Eye (tissue), 1 donor: Measurements from ENCODE around the gene NTRK2.

Experiments used
- DNase-seq: peaks from one replicate; pipeline ENCODE4 v3.0.0-alpha.2; 2015

Gene NTRK2

DNA sequence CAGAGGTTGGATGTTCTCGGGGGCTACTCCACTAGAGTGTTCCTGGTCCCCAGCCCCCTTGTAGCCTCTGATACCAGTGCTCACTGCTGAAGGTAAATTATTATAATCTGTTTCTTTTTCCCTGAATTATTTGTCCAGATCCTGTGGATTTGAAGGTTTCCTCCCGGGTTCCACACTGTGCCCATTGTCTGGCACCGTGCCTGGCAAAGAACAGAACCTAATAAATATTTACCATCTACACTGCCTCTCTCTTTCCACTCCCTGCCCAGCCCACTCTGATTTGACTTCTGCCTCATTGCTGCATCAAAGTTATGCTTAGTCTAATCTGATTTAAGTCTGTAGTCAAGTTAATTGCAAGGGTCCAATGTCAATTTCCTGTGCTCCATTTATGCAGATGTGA, 322.9 kb downstream of the NTRK2 start:
- DNase-seq, result no peak

DNA sequence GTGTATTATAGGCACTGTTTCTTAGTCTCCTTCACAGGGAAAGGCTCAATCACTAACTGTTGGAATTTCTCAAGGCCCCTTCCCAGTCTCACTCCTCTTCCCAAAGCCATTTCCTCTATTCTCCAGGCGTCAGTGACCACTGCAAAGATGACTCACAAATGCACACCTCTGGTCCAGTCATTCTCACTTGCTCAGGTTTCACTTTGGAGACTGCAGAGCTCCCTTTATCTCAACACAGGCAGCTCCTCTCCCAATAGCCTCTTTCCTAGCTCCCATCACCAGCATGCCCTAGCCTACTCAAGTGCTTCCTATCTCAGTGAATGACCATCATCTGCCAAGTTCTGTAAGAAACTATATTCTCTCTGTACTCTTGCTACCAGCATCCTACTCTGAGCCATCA, 323.6 kb downstream of the NTRK2 start:
- DNase-seq, result no peak

DNA sequence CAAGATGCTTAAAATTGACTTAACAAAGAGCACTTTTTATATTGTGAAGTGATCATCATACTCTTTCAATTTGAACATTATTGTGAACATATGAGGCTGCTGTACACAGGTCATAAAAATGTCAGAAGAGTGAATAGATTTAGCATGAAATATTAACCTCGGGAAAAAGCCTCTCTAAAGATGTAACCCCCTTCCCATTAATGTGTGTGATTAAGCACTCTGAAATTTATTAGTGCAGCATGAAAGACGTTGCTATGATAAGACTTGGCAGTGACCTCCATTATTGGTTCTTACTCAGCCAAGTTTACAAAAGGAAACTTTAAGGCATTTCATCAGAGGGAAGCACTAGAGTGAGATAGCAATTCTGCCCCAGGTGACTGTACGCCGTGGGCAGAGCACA, 326.5 kb downstream of the NTRK2 start:
- peak; percentile 30 for DNase-seq

DNA sequence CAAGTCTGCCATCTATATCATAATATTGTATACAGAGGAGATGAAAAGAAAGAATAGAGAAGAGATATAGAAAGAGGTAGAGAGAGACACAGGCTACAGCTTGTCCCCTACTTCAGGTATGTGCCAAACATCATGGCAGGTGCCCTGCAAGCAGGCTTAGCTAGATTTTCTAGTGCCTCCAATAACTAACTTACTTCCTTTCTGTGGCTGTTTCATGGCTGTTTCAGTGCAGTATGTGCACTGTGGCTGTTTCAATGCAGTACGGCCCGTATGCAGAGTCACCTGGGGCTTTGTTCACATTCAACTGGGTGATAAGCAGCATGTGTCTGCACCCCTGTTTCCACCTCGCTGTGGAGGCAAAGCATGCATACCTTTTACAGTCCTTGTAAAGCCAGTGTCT, 327.2 kb downstream of the NTRK2 start:
- DNase-seq, result no peak

DNA sequence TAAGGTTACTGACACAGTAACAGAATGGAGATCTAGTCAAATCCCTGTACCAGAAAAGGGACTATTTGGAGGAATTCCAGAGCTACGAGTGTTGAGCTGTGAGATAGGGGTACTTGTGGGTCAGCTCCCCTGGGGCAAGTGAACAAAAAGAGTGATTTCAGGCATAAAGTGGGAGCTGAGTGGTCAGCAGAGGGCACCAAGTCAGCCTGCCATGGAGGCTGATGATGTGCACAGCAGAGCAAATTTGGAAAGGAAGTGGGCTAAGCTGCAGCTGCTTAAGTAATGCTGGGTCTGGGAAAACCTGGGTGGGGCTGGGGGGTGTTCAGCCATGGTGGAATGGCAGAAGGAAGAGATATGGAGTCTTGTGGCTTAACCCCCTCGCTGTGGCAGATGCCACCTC, 327.9 kb downstream of the NTRK2 start:
- no peak for DNase-seq

DNA sequence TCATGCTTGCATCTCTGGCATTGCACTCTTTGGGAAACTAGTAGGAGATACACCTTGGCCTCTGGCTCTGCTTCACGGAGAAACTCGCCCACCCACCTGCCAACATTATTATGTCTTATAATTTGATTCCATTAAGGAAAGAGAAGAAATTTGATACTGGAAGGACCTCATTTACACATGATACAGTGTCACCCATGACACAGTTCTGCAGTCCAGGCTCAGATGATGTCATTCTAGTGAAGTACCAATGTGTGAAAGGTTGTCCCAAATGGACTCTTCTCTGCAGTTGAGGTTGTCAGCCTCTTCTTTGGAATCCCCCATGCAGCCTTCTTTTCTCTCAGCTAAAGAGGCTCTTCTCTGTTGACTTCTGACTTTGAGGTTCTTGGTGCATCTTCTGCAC, 329.1 kb downstream of the NTRK2 start:
- DNase-seq, result no peak

DNA sequence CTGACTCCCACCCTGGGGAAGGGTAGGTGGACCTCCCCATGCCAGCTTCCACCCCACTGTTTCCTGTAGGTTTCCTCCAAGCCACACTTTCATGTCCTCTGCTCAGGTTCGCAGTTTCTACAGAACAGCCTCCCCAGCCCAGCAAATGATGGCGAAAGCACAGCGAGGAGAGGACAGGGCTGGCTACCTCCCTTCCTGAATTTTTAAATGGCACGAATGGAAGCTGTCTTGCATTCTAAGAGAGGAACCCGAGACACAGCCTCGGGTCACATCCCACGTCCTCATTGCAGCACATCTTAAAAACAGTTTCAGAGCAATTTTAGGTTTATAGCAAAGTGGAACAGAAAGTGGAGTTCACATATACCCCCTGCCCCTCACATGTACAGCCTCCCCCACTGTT, 330.3 kb downstream of the NTRK2 start:
- no peak for DNase-seq

DNA sequence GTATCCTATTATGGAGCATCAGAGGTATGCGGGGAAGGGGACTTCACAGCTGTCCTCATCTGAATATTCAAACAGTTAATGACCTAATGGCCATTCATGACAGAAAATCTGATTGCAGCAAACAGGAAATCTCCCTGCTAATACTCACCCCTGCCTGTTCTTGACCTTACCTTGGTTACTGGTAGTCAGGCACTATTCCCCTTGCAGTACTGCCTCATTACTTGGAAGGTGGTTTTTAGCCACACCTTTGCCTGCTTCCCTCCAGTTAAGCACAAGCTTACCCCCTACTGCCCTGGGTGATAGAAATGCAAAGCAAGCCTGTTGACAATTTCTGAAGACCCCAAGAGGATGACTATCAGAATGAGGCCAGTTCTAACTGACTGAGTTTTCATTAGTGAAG, 332.4 kb downstream of the NTRK2 start:
- no peak for DNase-seq

DNA sequence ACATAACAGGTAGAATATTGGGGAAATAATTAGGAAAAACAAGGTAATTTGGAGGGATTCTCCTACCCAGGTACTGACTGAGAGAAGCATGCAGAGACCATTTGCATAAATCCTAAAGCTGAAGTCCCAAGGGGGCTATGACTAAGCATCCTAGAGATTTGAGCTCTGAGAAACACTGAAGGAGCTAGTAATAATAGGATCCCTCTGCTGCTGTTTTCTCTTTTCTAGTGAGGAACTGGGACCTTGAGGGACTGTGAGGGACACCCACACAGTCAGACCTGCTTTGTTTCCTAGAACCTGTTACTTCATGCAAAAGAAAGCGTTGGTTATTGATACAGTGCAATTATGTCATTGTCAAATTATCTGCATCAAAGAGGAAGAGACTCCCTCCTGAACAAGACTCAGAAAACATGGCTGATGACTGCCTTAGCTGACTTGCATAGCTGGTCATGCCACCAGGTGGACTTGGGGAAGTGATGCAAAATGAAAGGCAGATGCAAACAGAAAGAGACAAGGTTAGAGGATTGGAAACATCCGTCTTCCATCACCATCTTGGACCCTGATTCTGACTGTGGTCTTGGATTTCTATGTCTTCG, 335.4 kb downstream of the NTRK2 start:
- DNase-seq, result no peak

DNA sequence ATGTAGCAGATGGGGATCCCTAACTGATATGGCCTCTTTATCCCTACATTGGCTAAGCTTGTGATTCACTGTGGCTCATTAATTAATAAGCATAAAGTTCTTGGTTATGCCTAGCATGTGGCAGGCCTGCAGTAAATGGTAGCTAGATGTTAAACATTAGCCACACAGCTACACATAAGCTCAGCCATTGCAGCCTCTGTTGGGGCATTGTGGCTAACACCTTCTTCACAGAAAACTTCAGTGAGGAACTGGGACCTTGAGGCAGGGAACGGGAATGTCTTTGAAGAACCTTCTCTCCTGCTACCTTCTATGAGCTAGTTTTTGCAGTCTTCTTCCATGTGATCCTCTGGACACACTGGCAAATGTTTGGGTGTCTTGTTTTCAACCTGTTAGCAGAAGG, 338.2 kb downstream of the NTRK2 start:
- DNase-seq, result no peak

DNA sequence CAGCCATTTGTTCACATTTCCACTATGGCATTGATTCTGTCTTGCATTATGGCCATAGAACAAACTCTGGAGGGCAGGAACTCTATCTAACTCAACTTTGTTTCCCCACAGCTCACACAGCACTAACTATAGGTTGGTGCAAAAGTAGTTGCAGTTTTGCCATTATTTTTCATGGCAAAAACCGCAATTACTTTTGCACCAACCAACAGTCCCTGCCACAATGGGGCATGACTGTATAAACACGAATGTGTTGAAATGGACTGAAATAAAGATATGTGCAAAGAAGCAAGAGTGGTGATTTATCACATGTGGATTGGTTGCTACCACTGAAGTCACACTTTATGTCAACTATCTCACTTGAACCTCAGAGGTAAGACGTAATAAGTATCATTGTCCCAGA, 338.7 kb downstream of the NTRK2 start:
- no peak for DNase-seq

DNA sequence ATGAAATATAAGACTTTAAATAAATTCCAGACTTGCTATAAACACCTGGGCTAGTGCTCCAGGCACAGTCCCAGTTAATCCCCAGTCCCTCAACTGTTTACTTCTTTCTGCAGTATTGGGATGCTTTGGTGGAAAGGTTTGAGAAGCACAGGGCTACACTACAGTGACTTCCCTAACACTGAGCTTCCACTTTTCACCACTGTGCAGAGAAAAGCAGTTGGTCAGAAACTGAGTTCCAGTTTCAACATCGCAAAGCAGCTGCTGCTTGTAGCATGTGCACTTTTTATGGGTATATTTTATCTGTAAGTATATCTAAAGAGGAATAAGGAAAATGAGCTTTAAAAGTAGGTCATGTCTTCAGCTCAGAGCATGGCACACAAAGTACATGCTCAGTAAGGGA, 339.7 kb downstream of the NTRK2 start:
- no peak for DNase-seq

DNA sequence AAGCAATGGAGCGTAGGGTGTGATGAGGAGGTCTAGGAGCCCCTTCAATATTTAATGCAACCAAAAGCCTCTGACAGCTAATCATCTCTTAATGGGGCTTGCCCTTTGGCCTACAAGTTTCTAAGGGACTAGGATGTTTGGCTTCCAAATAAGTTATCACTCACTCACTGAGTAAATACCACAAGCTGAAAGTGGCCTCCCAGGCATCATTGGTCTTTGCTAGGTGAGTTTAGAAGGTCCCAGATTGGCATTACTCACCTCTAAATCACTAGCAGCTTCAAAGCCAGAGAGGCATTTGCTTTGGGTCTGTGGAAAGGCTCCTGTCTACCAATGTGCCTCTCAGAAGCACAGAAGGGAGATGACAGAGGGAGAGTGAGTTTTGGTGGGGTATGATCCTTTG, 344.2 kb downstream of the NTRK2 start:
- peak; percentile 35 for DNase-seq

DNA sequence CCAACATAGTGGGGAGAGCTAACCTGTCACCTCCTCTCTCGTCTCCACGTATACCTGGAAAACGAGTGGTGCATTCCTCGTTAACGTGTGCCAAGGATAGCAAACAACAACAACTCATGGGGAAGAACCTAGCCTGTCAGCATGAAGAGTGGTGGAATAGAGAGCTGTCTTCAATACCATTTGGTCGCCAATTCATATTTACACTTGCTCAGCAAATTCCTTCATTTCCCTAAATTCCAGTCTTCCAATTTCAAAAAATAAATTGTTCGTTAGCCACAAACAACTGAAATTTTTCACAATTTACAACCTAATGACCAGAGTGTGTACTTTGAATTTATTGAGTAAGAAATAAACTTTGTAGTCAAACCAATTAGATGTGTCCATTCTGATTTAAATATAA, 344.8 kb downstream of the NTRK2 start:
- no peak for DNase-seq

DNA sequence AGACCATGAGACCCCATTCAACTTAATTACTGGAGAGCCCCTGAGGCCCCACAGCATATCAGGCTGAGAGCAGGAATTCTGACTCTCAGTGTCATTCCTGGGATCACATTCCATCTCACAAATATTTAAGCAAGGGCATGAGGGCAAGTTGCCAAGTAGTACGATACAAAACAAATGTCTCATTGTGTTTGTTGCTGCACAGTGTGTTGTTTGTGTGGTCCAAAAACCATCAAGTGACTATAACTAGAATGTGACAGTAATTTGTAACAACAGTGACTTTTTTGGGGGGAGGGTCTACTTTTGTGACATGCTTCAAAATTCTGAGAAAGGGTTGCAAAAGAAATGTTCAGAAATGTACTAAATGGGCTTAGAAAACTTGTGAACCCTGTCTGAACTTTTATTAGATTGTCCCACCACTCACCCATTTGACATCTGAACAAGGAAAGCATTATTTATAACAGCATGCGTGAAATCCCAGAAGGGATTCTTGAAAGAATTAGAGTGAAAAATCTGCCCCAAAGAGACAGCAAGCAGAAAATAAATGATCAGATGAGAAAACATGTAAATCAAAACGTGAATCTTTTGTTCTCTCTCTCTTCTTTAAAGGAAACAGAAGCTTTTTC, 347.0 kb downstream of the NTRK2 start:
- DNase-seq, result peak; percentile 69

DNA sequence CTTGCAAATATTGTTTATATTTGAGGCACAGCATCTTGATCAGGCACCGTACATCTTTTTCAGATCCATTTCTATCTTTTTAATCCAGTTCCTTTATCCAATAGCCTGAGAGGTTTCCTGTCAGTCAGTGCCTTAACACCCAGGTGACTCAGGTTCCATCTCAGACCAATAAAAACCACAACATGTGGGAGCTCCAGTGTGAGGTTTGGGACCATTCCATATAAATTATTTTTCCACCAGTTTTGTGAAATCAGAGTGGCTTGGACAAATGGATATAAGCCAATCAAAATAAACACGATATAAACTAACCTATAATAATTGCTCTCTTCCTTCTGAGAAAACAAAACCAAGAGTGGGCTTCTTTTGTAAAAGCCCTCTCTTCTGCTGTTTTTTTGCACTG, 351.3 kb downstream of the NTRK2 start:
- no peak for DNase-seq

DNA sequence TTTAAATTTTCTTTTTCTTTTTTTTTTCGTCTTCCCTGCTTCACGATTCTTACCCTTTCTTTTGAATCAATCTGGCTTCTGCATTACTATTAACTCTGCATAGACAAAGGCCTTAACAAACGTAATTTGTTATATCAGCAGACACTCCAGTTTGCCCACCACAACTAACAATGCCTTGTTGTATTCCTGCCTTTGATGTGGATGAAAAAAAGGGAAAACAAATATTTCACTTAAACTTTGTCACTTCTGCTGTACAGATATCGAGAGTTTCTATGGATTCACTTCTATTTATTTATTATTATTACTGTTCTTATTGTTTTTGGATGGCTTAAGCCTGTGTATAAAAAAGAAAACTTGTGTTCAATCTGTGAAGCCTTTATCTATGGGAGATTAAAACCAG, 352.2 kb downstream of the NTRK2 start:
- DNase-seq, result no peak

DNA sequence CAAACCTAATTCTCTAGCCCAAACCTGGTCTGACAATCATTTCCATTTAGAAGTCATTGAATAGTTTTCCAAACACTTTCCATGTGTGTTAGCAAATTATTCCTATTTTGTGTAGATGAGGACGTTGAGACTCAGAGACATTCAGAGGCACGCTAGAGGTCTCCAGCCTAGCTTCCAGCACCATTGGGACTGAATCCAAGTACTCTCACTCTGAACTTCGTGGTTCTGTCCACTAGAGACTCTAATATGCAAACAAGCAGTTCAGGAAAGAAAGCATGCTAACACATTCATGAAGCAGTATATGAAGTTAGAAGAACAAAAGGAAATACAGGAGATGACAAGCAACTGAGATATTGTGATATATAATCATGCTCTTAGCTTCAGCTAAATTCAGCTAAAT, 354.8 kb downstream of the NTRK2 start:
- DNase-seq, result no peak

DNA sequence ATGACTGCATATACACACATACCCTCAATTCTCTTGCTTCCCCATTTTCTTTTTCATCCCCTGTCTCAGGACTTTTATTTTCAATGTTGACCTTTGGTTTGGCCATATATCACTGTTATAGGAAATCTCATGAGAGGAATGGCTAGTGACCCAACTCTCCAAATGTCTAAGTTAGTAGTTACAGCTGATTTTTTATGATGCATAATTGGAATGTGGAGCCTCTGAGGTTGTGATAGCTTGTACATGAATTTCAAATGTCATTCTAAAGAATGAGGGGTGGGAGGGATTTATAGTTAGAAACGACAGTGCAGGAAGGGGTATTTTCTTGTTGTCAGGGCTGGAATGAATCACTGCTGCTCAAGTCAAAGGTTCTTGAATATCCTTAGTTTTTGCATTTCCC, 356.1 kb downstream of the NTRK2 start:
- no peak for DNase-seq

DNA sequence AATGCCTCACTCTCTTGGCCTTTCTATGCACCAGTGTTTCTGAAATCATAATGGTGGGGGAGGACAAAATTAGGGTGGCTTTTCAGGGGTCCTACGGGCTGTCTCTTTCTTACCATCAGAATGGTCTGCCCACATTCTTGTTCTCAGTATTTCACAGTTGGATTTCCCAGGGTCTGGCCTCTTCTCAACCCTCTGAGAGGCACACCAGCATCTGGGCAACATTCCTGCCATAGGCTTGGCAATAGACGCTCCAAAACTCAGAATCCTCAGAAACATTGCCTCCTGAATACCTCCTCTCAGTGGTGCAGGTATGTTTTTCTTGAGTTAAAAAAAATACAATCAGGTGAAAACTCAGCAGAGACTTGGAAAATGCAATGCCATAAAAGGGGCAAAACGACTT, 358.3 kb downstream of the NTRK2 start:
- no peak for DNase-seq

DNA sequence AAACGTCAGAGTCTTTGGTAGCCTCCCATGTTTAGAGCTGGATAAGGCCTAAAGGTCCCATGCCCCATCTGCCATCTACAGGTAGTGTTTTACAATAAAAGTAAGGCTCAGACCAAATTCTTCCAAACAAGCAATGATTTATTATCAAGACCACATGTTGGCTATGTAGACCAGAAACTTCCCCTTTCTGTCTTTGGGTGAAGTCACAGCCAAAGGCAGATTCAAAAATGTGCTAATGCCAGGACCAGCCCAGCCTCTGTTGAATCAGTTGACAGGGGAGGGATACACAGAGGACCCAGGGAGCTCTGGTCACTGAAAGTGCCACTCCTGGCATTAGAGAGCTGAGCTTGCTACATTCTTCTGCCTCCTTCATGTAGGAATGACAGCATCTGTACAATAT, 360.8 kb downstream of the NTRK2 start:
- DNase-seq, result no peak

DNA sequence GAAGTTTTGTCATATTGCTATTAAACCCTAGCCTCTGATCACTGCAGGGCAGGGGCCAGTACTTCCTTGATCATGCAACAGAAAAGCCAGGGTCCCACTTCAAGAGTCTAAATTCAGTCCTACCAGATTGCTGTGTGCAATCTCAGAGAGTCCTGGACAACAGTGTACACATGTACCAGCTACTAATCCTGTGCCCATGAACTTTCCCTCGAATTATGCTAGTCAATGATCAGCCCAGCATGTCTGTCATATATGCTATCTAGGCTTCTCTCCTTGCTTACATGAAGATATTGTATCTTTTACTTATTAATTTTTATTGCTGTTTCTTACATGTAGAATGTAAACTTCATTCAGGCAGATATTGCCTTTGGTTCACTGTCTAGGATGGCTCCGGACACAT, 367.0 kb downstream of the NTRK2 start:
- no peak for DNase-seq

DNA sequence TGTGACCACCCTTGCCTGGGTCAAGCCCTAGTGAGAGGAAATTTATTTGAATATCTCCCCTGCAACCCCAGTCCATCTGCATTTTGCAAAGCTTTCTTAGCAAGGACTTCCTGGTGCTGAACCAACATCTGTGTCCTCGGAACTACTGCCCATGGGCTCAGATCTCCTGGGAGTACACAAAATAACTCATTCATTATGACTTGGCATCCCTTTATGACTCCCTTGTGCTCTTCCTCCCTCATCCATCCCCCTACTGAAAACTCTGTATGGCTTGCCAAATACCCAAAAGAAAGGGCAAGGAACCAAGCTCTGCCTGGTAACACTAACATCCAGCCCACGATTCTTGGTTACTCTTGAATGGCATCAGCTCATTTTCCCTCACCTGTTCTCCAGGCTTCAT, 368.5 kb downstream of the NTRK2 start:
- no peak for DNase-seq

DNA sequence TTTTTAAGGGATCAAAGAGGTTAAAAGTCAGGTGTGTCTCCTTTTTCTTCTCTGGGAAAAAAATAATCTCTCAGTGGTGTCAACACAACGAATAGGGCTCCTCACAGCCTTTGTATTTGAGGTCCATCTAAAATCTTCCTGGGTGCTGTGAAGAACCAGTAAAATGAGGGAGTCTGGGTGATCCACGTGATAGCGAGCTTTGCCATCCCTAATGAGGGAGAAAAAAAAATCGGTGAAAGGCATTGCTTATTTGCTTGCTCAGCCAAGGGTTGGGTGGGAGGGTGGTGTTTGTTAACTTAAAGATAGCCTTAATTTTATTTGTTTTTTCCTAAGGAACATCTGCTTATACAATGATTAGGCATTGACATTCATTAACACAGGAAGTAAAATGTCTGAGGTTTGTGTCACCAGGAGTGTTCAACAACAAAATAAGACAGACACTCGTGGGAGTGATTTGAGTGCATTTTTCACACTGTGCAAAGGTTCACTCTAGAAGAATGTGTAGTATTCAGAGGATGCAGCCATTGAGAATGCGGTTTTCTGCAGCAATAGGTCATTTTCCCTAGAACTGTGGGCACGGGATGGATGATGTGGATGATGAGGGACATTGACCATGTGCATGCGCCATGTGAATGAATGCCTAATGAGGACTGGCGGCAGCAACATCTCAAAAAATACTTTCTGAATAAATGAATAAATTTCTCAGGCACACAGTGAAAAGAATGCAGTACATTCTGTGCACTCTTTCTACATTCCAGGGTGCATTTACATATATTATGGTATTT, 369.5 kb downstream of the NTRK2 start:
- no peak for DNase-seq

DNA sequence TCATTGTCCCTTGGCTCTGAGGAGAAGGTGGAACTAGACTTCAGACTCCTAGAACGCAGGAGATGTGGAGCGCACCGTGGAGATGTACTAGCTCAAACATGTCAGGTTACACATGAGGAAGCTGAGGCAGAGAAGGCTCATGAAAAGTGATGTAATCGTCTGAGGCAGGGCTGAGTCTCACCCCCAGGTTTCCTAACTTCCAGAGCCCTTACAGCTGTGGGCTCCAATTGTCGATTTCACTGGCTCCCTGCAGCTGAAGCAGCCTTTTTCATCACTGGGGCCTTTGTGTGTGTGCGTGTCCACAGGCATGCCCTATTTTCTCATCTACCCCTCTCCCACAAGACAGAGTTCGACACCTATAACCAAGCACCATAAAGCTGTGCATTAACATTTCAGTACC, 370.6 kb downstream of the NTRK2 start:
- no peak for DNase-seq
